Endometrium (tissue), 2 donors: ENCODE measurements around the gene LMF2.

Experiments
- FAIRE-seq: peaks from 2 replicates; lab custom pipeline; 2012; peaks lifted over from hg19 to GRCh38; lab: Jason Lieb, UNC
- donor health status: control.
- donor health status: control.

LMF2 gene

DNA sequence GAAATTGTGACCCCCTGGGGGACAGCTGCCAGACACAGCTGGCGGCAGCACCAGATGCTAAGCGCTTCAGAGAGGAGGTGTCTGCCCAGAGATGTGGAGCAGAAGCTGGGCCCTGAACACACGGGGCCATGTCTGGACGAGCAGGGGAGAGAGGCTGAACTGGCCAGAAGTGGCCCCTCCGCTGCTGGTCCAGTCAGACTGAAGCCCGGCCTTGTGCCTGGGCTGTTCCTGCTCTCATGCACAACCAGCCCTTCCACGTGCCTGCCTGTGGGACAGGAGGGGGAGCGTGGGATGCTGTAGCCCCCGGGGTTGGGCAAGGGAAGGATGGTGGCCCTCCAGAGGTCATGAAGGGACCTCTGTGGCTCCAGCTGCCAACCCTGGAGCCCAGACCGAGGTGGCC lies 24.4 kb downstream of the LMF2 start:
- no peak for FAIRE-seq

- FAIRE-seq: no peak
These were observed 25.1 kb downstream of the LMF2 start for GRCh38 chr22:50482107-50483074.

DNA sequence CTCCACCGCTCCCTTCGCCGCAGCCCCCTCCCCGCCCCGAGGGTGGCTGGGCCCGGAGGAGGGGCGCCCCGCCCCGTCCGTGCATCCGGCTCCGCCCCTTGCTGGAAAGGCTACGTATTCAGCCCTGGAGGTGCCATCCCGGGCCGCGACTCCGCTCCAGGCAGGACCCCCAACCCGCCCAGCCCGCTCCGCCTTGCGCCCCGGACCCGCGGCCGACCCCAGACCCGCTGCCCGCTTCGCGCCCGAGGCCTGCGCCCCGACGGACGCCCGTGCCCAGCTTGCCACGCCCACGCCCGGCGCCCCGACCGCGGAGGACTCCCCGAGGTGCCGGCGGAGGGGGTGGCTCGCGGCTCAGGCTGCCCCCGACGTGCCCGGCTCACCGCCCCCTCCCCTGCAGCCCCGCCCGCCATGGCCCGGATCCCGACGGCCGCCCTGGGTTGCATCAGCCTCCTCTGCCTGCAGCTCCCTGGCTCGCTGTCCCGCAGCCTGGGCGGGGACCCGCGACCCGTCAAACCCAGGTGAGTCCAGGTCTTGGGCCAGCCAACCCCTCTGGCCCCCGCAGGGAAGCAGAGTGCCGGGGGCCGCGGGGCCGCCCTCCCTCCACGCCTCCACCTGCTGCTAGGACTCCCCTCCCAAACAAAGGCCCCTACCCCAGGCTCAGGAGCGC lies 25.9 kb downstream of the LMF2 start, which contains the start of gene ADM2:
Gene ADM2, plus strand, starts transcription at position 104 of the 667 bp plus-strand sequence. Its CDS starts 305 bp downstream, at position 409.
- no peak for FAIRE-seq

DNA sequence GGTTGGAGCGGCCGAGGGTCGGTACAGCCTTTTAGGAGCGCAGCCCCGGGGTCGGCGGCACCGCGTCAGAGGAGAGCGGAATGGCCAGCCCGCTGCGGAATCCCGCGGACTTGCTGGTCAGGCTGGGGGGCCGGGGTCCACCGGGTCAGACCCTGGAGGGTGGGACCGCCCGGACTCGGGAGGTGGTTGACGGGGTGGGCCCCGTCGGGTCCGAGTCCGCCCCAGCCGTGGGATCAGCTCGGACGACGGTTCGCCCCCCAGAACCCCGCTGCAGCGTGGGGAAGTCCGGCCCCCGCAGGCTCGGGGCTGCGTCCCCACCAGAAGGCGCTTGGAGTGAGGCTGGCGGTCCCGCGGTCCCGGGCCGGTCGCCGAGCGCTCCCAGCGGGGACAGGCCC lies 26.5 kb downstream of the LMF2 start:
- no peak for FAIRE-seq

GRCh38 chr22:50479721-50480120 lies 27.8 kb downstream of the LMF2 start:
- FAIRE-seq: no peak

GRCh38 chr22:50477923-50478322 lies 29.6 kb downstream of the LMF2 start:
- no peak for FAIRE-seq

DNA sequence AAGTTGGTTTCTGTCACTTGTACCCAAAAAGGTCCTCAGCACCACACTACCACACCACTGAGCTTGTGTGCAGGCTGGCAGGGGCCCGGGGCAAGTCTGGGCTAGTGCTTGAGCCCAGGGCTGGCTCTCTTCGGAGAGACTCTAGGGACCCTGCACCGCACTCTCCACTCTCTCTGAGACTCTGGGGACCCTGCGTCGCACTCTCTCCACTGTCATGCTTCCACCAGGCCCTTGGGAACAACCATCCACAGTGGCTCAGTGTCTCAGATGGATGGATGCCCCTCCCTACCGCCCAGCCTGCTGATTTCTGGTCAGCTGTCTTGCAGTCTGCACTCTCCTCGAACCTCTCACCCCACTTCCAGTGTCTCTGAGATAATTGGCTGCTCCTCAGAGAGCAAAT lies 30.6 kb downstream of the LMF2 start:
- FAIRE-seq: no peak

- no peak for FAIRE-seq
These were observed 31.9 kb downstream of the LMF2 start for GRCh38 chr22:50475652-50476002.

GRCh38 chr22:50474710-50475651 lies 32.5 kb downstream of the LMF2 start, which contains the start of gene SBF1:
Gene SBF1, minus strand, starts transcription at chr22:50475035. Its CDS starts 195 bp downstream, at chr22:50474840.
- no peak for FAIRE-seq

DNA sequence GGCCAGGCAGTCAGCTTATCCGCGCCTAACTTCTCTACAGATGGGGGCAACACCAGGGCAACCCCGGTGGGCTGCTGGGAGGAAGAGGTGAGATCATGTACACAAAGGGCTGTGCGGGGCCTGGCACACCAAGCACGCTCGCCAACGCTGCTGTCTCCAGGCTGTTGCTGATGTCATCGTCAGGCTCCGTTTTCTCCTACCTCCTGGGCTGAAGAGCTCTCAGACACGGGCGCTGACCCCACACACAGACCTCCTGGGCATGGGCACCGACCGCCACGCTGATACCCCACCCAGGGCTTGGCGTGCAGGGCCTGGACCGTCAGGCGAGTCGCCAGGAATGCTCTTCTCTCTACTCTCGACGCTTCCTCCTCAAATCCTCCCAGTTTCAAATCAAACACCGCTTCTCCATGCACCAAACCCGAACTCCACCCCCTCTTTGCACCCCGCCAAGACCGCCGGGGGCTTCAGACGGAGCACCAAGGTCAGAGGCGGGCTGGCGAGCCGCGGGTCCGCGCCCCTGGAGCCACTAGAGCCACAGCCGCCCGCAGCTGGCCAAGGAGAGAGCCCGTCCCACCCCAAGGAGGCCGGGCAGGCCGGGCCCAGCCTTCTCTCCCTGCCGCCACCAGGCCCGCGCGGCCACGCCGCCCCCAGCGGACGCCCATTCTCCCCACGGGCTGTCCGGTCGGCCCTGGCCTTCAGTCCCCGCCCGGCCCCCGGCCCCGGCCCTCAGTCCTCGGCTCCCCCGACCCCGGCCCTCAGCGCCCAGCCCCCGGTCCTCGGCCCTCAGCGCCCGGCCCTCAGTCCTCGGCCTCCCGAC lies 33.4 kb downstream of the LMF2 start:
- FAIRE-seq: no peak

- no peak for FAIRE-seq
These were observed 34.4 kb downstream of the LMF2 start for GRCh38 chr22:50473088-50473487.

DNA sequence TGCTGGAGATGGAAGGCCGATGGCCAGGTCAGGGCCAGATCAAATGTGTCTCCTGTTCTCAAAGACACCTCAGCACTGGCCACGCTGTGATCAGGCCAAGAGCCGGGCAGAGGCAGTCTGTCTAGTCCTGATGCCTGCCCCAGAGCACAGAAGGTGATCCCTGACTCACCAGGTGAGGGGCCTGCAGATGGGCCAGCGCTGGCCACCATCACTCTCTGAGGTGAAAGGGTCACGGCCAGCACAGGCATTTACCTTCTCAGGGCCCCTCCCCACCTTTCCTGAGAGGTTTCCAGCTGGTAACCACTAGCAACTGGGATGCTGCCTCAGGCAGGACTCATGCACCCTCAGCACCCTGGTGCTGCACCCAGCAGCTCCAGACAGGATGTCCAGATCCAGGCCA lies 35.5 kb downstream of the LMF2 start:
- FAIRE-seq: no peak

- no peak for FAIRE-seq
These were observed 36.2 kb downstream of the LMF2 start for GRCh38 chr22:50471197-50471847.

DNA sequence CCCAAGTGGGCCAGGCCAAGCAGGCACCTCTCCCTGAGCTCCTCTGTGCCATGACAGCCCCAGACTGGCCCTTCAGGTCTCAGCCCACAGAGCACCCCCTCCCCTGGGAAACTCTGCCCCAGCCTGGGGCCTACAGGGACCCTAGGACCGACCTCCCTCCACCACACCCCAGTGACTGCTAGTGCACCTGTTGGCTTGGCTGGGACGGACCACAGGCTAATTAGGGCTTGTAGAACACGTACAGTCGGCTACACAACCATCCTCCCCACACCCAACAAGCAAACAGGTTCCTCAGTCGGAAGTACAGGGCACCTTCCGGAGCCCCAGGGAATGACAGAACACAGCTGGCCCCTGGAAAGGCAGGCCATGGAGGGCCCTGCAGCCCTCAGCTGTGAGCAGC lies 37.0 kb downstream of the LMF2 start:
- FAIRE-seq: no peak

- FAIRE-seq: no peak
These were observed 37.9 kb downstream of the LMF2 start for GRCh38 chr22:50469377-50470305.

- no peak for FAIRE-seq
These were observed 38.9 kb downstream of the LMF2 start for GRCh38 chr22:50468626-50469025.

DNA sequence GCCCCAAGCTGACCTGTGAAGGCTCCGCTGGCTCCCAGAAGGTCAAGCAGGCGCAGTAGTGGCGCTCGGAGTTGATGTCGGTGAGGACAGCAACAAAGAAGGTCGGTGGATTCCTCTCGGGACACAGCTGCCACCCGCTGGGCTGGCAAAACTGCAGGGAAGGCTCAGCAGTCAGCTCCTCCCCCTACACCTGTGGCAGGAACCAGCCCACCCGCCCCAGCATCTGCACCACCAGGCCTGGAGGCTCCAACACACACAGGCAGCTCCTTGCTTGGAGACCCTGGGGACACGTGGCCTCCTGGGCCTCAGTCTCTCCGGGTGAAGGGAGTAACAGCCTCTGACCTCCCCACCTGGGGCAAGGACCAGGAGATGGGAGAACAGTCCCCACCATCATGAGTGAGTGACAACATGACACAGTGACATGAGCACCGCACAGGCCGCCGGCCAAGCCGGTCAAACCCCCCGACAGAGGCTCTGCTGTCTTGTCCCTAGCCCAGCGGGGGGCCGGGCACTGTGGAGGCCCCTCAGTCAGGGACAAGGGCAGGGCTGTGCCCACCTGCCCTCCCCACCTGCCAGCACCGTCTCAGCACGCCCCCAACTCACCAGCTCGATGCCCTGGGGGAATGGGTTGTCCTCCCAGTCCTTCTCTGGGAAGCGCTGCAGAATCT lies 39.6 kb downstream of the LMF2 start:
- FAIRE-seq: no peak

GRCh38 chr22:50467341-50467740 lies 40.2 kb downstream of the LMF2 start:
- no peak for FAIRE-seq
